HepG2 (cell line): ENCODE results near the gene GALNT5. TPM values are rescaled to one million over a fixed set of nuclear protein-coding genes. Genes with fewer than 3 reads are reported as not detected.

Experiments used
- ATAC-seq: fragments of 200-7000 bp; cut with Tn5 transposase; 3 replicates; pipeline ENCODE4 v1.9.1; 2020; ENCODE audit warnings: mild to moderate bottlenecking, moderate library complexity
- BruUV-seq: library from RNA; stranded (reverse); fragments of 400-500 nt; replicated peaks from 2 replicates; lab custom pipeline; 2021; lab: Mats Ljungman, UMichigan
- CTCF ChIA-PET: fragments of 300-600 bp; formaldehyde crosslinking; extraction: SDS; loops from one replicate; lab custom pipeline; 2021; ENCODE audit warnings: low total read pairs, inconsistent platforms, low intra/inter-chr PET ratio; lab: Yijun Ruan, JAX
- POLR2A ChIA-PET: fragments of 350-600 bp; sonication (Branson Sonifier 250); formaldehyde crosslinking; loops from one replicate; lab custom pipeline; 2020; ENCODE audit warnings: antibody characterized with exemption, inconsistent platforms; lab: Yijun Ruan, JAX
- DNase-seq: peaks from one replicate; pipeline ENCODE4 v3.0.0-alpha.2; 2015; ENCODE audit warnings: low spot score
- FAIRE-seq: peaks from 3 replicates; lab custom pipeline; 2011; peaks lifted over from hg19 to GRCh38; lab: Jason Lieb, UNC
- H2AFZ ChIP-seq: one replicate; pipeline ENCODE4 v1.6.1; 2011; ENCODE audit warnings: low read length, inconsistent platforms
- H3K27ac ChIP-seq: fragments of 300-600 bp; 3 replicates; pipeline ENCODE4 v1.8.0; 2011; ENCODE audit warnings: mixed run types, mild to moderate bottlenecking, mixed read lengths, low read length, inconsistent platforms; ENCODE audit not compliant: insufficient read depth; ENCODE audit errors: extremely low read length
- H3K27me3 ChIP-seq, 2 experiments: fragments of 200-600 bp in 1 of 2; 2 replicates in 1 of 2; 3 replicates in 1 of 2; pipeline versions ENCODE4 v1.6.0 to v1.8.0; 2011; ENCODE audit warnings: low read length in 2 of 2, mild to moderate bottlenecking in 2 of 2, moderate library complexity in 2 of 2, inconsistent platforms in 1 of 2; ENCODE audit not compliant: insufficient read depth in 2 of 2, control insufficient read depth in 1 of 2
- H3K36me3 ChIP-seq, 2 experiments: fragments of 200-600 bp in 1 of 2; replicated peaks in 1 of 2; 2 replicates in 1 of 2; 3 replicates in 1 of 2; pipeline versions ENCODE4 v1.5.1 to v1.8.0; 2011; ENCODE audit warnings: low read length in 2 of 2, inconsistent platforms in 1 of 2; ENCODE audit not compliant: insufficient read depth in 2 of 2, control insufficient read depth in 1 of 2
- H3K4me1 ChIP-seq: 2 replicates; pipeline ENCODE4 v1.5.1; 2012; ENCODE audit warnings: low read length, inconsistent platforms; ENCODE audit not compliant: insufficient read depth
- H3K4me2 ChIP-seq: 2 replicates; pipeline ENCODE4 v1.6.0; 2011; ENCODE audit warnings: low read depth, low read length, inconsistent platforms
- H3K4me3 ChIP-seq, 3 experiments: fragments of 200-600 bp in 1 of 3; sonication (generic), shearing (Covaris generic) in 1 of 3; replicated peaks in 1 of 3; 2 replicates each; pipeline ENCODE4 v1.5.1; 2011 to 2016; ENCODE audit warnings: low read length in 3 of 3, inconsistent platforms in 2 of 3, low read depth in 2 of 3, mild to moderate bottlenecking in 2 of 3, control low read depth in 1 of 3, mixed read lengths in 1 of 3; ENCODE audit not compliant: insufficient read depth in 1 of 3
- H3K79me2 ChIP-seq: one replicate; pipeline ENCODE4 v1.6.1; 2011; ENCODE audit warnings: low read length, inconsistent platforms; ENCODE audit not compliant: insufficient read depth
- H3K9ac ChIP-seq: 2 replicates; pipeline ENCODE4 v1.6.0; 2011; ENCODE audit warnings: mild to moderate bottlenecking, low read depth, low read length, inconsistent platforms; ENCODE audit not compliant: insufficient read depth
- H3K9me3 ChIP-seq: 2 replicates; pipeline ENCODE4 v1.5.1; 2012; ENCODE audit warnings: mild to moderate bottlenecking, low read length
- H4K20me1 ChIP-seq: 2 replicates; pipeline ENCODE4 v1.6.0; 2011; ENCODE audit warnings: inconsistent platforms, mild to moderate bottlenecking, low read length, moderate library complexity; ENCODE audit not compliant: insufficient read depth
- KLF6 ChIP-seq: IDR thresholded peaks from 2 replicates; pipeline ENCODE4 v1.8.0; 2016; ENCODE audit warnings: missing biosample characterization, missing genetic modification reagents
- MBNL3 ChIP-seq: fragments of 250-450 bp; sonication (Bioruptor Pico); conservative IDR thresholded peaks from 2 replicates; pipeline ENCODE4 v1.8.0; 2022; ENCODE audit warnings: mild to moderate bottlenecking, inconsistent platforms
- ZNF33A ChIP-seq: sonication (generic); formaldehyde crosslinking; IDR thresholded peaks from 2 replicates; pipeline ENCODE4 v1.5.1; 2020; ENCODE audit warnings: missing genetic modification reagents, mild to moderate bottlenecking, moderate library complexity, borderline replicate concordance
- ZNF567 ChIP-seq: sonication (generic); formaldehyde crosslinking; IDR thresholded peaks from 2 replicates; pipeline ENCODE4 v1.8.1; 2023; ENCODE audit warnings: mild to moderate bottlenecking, missing genetic modification reagents, borderline replicate concordance
- WGBS: methylation state at CpG from one replicate; pipeline ENCODE4 v1.1.6; 2017; ENCODE audit warnings: low lambda C conversion rate; 5-methylcytosine and 5-hydroxymethylcytosine counted together
- in situ Hi-C: cut with HindIII; loops from 2 replicates; pipeline ENCODE4 v1.10.0; 2017; ENCODE audit warnings: low pct_unique_long_range_greater_than_20kb; ENCODE audit not compliant: extremely low pct_ligation_motif_present
- intact Hi-C: fragments of 100-400 bp; cut with micrococcal nuclease; formaldehyde crosslinking; loops from one replicate; pipeline ENCODE4 v1.10.0; 2022; ENCODE audit not compliant: unreplicated experiment
- polyA plus RNA-seq, 8 experiments: library from polyadenylated mRNA; depleted of rRNA in 3 of 8; stranded (reverse) in 7 of 8; unstranded in 1 of 8; fragments of >200 nt; fragmentation: Illumina TruSeq in 4 of 8; extraction: Trizol in 4 of 8; gene quantifications; 2 replicates each; pipeline versions ENCODE4 v1.2.1 to v1.2.3, GENCODE V29; 2011 to 2016; ENCODE audit warnings: low read depth in 4 of 8, missing spikeins in 1 of 8, mixed read lengths in 1 of 8; ENCODE audit not compliant: insufficient read depth in 1 of 8
- total RNA-seq, 5 experiments: library from RNA; depleted of rRNA; stranded (reverse); fragments of >200 nt; fragmentation: Illumina TruSeq; extraction: Trizol; gene quantifications; 2 replicates each; pipeline ENCODE4 v1.2.3, GENCODE V29; 2016; ENCODE audit warnings: low read depth in 1 of 5
- TF ChIP-seq, protein P1 (sequence below): sonication (generic); formaldehyde crosslinking; IDR thresholded peaks from 2 replicates; pipeline ENCODE4 v1.4.0; 2020; ENCODE audit warnings: low read depth, missing genetic modification reagents
- TF ChIP-seq, protein P2 (sequence below): sonication (generic); formaldehyde crosslinking; IDR thresholded peaks from 2 replicates; pipeline ENCODE4 v1.4.0; 2020; ENCODE audit warnings: mild to moderate bottlenecking, missing genetic modification reagents

GALNT5 gene
- total and polyA plus RNA-seq, 2 of the 13 experiments (the other 11 are each of a cell fraction or from before 2014, with no cell fraction given), result not detected

DNA sequence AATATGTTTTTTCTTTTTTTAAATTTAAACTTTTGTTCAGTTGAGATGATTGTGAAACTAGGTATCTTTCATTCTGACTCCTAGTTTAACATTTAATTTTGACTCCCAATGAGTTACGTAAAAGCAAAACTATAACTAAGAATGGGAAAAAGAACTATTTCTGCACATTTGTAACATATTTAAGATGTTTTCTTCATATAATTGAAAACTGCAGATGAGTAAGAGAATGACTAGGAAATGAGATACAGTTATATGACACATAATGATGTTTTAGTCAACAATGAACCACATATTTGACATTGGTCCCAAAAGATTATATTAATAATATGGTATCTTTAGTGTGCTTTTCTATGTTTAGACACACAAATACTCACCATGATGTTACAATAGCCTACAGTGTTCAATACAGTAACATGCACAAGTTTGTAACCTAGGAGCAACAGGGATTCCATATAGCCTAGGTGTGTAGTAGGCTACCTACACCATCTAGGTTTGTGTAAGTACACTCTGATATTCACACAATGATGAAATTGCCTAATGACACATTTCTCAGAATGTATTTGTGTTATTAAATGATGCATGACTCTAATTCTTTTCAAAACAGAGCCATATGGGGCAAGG, 55.5 kb downstream of the GALNT5 start (continued):
- TF ChIP-seq, protein P1, sequence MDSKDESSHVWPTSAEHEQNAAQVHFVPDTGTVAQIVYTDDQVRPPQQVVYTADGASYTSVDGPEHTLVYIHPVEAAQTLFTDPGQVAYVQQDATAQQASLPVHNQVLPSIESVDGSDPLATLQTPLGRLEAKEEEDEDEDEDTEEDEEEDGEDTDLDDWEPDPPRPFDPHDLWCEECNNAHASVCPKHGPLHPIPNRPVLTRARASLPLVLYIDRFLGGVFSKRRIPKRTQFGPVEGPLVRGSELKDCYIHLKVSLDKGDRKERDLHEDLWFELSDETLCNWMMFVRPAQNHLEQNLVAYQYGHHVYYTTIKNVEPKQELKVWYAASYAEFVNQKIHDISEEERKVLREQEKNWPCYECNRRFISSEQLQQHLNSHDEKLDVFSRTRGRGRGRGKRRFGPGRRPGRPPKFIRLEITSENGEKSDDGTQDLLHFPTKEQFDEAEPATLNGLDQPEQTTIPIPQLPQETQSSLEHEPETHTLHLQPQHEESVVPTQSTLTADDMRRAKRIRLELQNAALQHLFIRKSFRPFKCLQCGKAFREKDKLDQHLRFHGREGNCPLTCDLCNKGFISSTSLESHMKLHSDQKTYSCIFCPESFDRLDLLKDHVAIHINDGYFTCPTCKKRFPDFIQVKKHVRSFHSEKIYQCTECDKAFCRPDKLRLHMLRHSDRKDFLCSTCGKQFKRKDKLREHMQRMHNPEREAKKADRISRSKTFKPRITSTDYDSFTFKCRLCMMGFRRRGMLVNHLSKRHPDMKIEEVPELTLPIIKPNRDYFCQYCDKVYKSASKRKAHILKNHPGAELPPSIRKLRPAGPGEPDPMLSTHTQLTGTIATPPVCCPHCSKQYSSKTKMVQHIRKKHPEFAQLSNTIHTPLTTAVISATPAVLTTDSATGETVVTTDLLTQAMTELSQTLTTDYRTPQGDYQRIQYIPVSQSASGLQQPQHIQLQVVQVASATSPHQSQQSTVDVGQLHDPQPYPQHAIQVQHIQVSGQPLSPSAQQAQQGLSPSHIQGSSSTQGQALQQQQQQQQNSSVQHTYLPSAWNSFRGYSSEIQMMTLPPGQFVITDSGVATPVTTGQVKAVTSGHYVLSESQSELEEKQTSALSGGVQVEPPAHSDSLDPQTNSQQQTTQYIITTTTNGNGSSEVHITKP (CRISPR knock-in tag), result no peak
- TF ChIP-seq ZNF567 (CRISPR knock-in tag) (no peak), KLF6 (CRISPR knock-in tag) (no peak)
- TF ChIP-seq, protein P2, sequence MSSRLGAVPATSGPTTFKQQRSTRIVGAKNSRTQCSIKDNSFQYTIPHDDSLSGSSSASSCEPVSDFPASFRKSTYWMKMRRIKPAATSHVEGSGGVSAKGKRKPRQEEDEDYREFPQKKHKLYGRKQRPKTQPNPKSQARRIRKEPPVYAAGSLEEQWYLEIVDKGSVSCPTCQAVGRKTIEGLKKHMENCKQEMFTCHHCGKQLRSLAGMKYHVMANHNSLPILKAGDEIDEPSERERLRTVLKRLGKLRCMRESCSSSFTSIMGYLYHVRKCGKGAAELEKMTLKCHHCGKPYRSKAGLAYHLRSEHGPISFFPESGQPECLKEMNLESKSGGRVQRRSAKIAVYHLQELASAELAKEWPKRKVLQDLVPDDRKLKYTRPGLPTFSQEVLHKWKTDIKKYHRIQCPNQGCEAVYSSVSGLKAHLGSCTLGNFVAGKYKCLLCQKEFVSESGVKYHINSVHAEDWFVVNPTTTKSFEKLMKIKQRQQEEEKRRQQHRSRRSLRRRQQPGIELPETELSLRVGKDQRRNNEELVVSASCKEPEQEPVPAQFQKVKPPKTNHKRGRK (CRISPR knock-in tag), result no peak
- TF ChIP-seq, all 625 proteins: peak for 0

DNA sequence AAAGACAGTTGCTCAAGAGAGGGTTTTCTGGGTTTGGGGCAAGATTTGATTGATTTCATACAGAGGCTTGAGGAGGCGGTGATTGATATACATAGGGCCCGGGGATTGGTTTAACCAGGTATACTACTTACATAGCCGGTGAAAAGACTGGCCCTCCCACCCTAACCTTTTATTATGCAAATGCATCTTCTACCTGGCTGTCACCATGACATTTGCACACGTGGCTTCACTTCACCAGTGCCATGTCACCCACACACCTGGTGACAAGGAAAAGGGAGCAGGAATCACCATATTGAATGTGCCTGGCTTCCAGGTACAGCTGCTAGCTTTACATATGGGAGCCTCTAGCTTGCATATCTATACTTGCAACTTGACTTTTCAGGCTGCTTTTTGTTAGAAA, 58.4 kb downstream of the GALNT5 start:
- intact Hi-C loops, result no loop called here
- Histone ChIP-seq H3K4me1 (no peaks in the 10 kb centered on the region), H3K4me3 (no peak overlapping the region), H3K9ac (no peak overlapping the region), H3K36me3 (no peaks in the 10 kb centered on the region), H3K4me2 (no peak overlapping the region), H4K20me1 (no peaks in the 10 kb centered on the region), H3K79me2 (no peaks in the 10 kb centered on the region), H3K27ac (no peak overlapping the region), H3K27me3 (no peaks in the 10 kb centered on the region), H3K9me3 (no peaks in the 10 kb centered on the region), H2AFZ (no peak overlapping the region)
- ChIA-PET CTCF (no interaction called here), POLR2A (no interaction called here)
- TF ChIP-seq MBNL3 (CRISPR knock-in tag) (no peak), ZNF33A (CRISPR knock-in tag) (no peak)
- no TSS peak for BruUV-seq
- in situ Hi-C loops, result no loop called here
- no peak for FAIRE-seq
- no peak for ATAC-seq
- DNase-seq, result no peak
- 28% methylated on average over 4 of the region's 4 CpGs for WGBS
